Tibial artery (tissue), 4 donors: ENCODE results near the gene FUZ.

Source experiments
- DNase-seq, 2 donors: peaks; one replicate each; pipeline ENCODE4 v3.0.0-alpha.2; 2019
- H3K27ac ChIP-seq, 2 donors: fragments of 200-600 bp; sonication (generic) in 1 of 2; 1 replicate in 1 of 2; 2 replicates in 1 of 2; pipeline ENCODE4 v1.5.1; 2018 to 2019; ENCODE audit warnings: mild to moderate bottlenecking in 1 of 2
- H3K27me3 ChIP-seq, 2 donors: fragments of 200-600 bp; sonication (generic) in 1 of 2; one replicate each; pipeline versions ENCODE4 v1.5.1 to v1.6.0; 2016 to 2019
- H3K36me3 ChIP-seq, 3 donors: fragments of 200-600 bp; sonication (generic) in 2 of 3; one replicate each; pipeline ENCODE4 v1.5.1; 2016 to 2019; ENCODE audit warnings: mild to moderate bottlenecking in 2 of 3
- H3K4me1 ChIP-seq, 4 donors: fragments of 200-600 bp; sonication (generic) in 2 of 4; 1 replicate in 3 of 4; 2 replicates in 1 of 4; pipeline ENCODE4 v1.5.1; 2016 to 2019
- H3K4me3 ChIP-seq, 2 donors: fragments of 200-600 bp; sonication (generic) in 1 of 2; 1 replicate in 1 of 2; 2 replicates in 1 of 2; pipeline ENCODE4 v1.5.1; 2018 to 2019; ENCODE audit warnings: mild to moderate bottlenecking in 2 of 2
- H3K9me3 ChIP-seq, 3 donors: fragments of 200-600 bp; sonication (generic) in 1 of 3; one replicate each; pipeline ENCODE4 v1.5.1; 2016 to 2019
- CTCF ChIP-seq, 2 experiments: fragments of 200-600 bp in 1 of 2; fragments of 450-650 bp in 1 of 2; IDR thresholded peaks; one replicate each; pipeline ENCODE4 v1.5.1; 2017 to 2019; ENCODE audit warnings: antibody characterized with exemption in 2 of 2, mild to moderate bottlenecking in 1 of 2, moderate library complexity in 1 of 2
- intact Hi-C: fragments of 100-400 bp; cut with DNase I; formaldehyde crosslinking; loops from one replicate; pipeline ENCODE4 v1.15.0; 2023; ENCODE audit warnings: low total_unique reads

FUZ gene

GRCh38 chr19:49843265-49843664 is 30.2 kb upstream of the FUZ start:
- no peak overlapping the region for H3K27ac ChIP-seq
- H3K4me1 ChIP-seq = no peaks in the 10 kb centered on the region
- H3K27me3 ChIP-seq = no peaks in the 10 kb centered on the region
- H3K4me3 ChIP-seq = no peak overlapping the region
- H3K36me3 ChIP-seq = peaks cover 17 to 27% (median 19%) of the 10 kb centered on the region in 3 donors
- TF ChIP-seq CTCF (IDR thresholded peaks at IDR 0.05) = no peak
- intact Hi-C loops = no loop called here
- DNase-seq = no peak
- H3K9me3 ChIP-seq = no peaks in the 10 kb centered on the region

GRCh38 chr19:49840736-49841249 is 27.7 kb upstream of the FUZ start:
- intact Hi-C loops = no loop called here
- no peak for DNase-seq
- Histone ChIP-seq H3K27me3 (no peaks in the 10 kb centered on the region), H3K27ac (no peak overlapping the region), H3K4me1 (no peaks in the 10 kb centered on the region), H3K9me3 (no peaks in the 10 kb centered on the region), H3K4me3 (no peak overlapping the region), H3K36me3 (peaks cover 37 to 52% (median 43%) of the 10 kb centered on the region in 3 donors)
- no peak for TF ChIP-seq CTCF (IDR thresholded peaks at IDR 0.05)

GRCh38 chr19:49840321-49840720 is 27.2 kb upstream of the FUZ start:
- no peak overlapping the region for H3K27ac ChIP-seq

GRCh38 chr19:49839713-49840112 is 26.6 kb upstream of the FUZ start:
- intact Hi-C loops = loop anchor here (5.0 kb wide), 1 partner anchor 318 kb away; no protein-coding TSS in a partner anchor
- Histone ChIP-seq H3K4me3 (no peak overlapping the region), H3K9me3 (no peaks in the 10 kb centered on the region), H3K27ac (no peak overlapping the region), H3K36me3 (peaks cover 45 to 63% (median 54%) of the 10 kb centered on the region in 3 donors), H3K27me3 (no peaks in the 10 kb centered on the region), H3K4me1 (no peaks in the 10 kb centered on the region)
- DNase-seq = no peak
- TF ChIP-seq CTCF (IDR thresholded peaks at IDR 0.05) = no peak

More at GRCh38 chr19:49840321-49840720, 27.2 kb upstream of the FUZ start:
- Histone ChIP-seq H3K4me3 (no peak overlapping the region), H3K27me3 (no peaks in the 10 kb centered on the region), H3K36me3 (peaks cover 40 to 57% (median 48%) of the 10 kb centered on the region in 3 donors), H3K4me1 (no peaks in the 10 kb centered on the region), H3K9me3 (no peaks in the 10 kb centered on the region)
- intact Hi-C loops = no loop called here
- TF ChIP-seq CTCF (IDR thresholded peaks at IDR 0.05) = no peak
- DNase-seq = no peak

GRCh38 chr19:49838885-49839588 is 25.9 kb upstream of the FUZ start:
- Histone ChIP-seq H3K27ac (no peak overlapping the region), H3K36me3 (peaks cover 51 to 70% (median 61%) of the 10 kb centered on the region in 3 donors), H3K9me3 (no peaks in the 10 kb centered on the region), H3K4me3 (no peak overlapping the region), H3K27me3 (no peaks in the 10 kb centered on the region), H3K4me1 (no peaks in the 10 kb centered on the region)
- no peak for TF ChIP-seq CTCF (IDR thresholded peaks at IDR 0.05)
- intact Hi-C loops = loop anchor here (5.0 kb wide), 1 partner anchor 318 kb away; no protein-coding TSS in a partner anchor
- no peak for DNase-seq
